ENCODE data around the gene GADL1.

The GADL1 gene

DNA sequence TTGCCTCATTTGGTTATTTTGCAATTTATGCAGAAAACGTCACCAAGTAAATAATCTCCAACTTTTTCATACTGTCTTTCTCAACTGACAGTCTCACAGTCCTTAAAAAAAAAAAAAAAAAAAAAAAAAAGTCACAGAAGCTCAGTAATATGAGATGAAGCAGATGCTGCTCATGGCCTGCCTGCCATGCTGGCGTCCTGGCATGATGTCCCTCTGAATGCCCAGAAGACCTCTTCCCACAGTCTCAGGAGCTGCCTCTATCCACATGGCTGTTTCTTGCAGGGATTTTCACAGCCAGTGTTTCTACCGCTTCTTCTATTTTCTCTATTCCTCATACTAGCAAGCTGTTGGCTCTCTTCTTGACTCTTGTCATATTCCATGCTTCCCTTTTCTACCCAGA is 200.3 kb downstream of the GADL1 start:
- DNase-seq (ENCODE audit: low read depth, low spot score): no peak
- TF ChIP-seq, protein P1, sequence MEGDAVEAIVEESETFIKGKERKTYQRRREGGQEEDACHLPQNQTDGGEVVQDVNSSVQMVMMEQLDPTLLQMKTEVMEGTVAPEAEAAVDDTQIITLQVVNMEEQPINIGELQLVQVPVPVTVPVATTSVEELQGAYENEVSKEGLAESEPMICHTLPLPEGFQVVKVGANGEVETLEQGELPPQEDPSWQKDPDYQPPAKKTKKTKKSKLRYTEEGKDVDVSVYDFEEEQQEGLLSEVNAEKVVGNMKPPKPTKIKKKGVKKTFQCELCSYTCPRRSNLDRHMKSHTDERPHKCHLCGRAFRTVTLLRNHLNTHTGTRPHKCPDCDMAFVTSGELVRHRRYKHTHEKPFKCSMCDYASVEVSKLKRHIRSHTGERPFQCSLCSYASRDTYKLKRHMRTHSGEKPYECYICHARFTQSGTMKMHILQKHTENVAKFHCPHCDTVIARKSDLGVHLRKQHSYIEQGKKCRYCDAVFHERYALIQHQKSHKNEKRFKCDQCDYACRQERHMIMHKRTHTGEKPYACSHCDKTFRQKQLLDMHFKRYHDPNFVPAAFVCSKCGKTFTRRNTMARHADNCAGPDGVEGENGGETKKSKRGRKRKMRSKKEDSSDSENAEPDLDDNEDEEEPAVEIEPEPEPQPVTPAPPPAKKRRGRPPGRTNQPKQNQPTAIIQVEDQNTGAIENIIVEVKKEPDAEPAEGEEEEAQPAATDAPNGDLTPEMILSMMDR (IDR thresholded peaks at IDR 0.05; ENCODE audit: low read depth, low read length): no peak
- in situ Hi-C loops (cut with HindIII; ENCODE audit: low sequenced_read_pairs): no loop called here
- no peak overlapping the region for H3K4me3 ChIP-seq (ENCODE audit: low read depth, low read length)

DNA sequence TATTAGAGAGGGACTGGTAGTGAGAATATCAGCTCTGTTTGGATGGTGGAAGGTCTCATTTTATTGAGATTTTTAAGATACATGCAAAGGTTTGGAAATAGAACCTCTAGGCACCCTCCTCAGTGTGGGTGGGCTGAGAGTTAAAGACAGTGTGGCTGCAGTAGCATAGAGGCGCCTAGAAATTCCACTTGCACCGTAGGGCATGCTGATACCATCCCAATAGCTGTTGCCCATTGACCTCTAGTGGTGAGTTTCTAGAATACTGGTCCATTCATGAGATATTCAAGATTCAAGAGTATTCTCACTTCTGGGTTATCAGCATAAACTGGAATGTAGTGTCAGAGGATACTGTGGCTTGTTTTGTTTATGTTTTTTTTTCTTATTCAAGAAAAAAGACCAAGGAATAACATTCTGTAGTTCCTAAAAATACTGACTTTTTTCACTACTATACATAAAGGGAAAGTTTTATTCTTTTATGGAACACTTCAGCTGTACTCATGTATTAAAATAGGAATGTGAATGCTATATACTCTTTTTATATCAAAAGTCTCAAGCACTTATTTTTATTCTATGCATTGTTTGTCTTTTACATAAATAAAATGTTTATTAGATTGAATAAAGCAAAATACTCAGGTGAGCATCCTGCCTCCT is 200.9 kb downstream of the GADL1 start:
- peak; percentile 72 for DNase-seq (ENCODE audit: low read depth, low spot score)
- no peak overlapping the region for H3K4me3 ChIP-seq (ENCODE audit: low read depth, low read length)
- TF ChIP-seq, protein P1 (IDR thresholded peaks at IDR 0.05; ENCODE audit: low read depth, low read length): peak; percentile 71
- in situ Hi-C loops (cut with HindIII; ENCODE audit: low sequenced_read_pairs): no loop called here

DNA sequence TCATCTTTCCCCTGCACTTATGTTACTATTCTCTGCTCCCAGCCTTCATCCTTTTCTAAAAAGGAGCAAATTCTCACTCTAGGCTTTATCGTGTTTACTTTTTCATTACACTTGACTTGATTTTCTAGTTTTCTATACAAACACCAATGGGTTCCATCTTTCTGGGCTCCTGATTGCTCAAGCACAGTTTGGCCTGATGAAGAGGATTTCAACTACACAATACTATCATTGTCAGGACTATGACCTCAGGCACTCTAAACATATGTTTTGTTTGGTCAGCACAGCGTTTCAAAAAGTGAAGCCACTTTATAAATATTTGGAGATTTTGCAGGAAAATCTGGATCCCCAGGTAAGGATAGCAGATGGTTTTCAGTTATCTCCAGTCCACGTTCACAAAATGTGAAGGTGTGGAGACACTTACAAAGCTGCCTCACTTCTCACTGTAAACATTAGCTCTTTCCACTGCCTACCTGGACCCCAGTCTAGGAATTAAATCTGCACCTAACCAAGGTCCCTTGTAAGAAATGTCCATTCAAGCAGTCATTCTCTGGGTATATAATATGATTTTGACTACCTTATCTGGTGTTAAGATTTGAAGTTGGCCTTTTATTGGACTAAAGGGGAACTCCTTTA is 201.8 kb downstream of the GADL1 start:
- H3K4me3 ChIP-seq (ENCODE audit: low read depth, low read length): no peak overlapping the region
- no peak for DNase-seq (ENCODE audit: low read depth, low spot score)
- TF ChIP-seq, protein P1 (IDR thresholded peaks at IDR 0.05; ENCODE audit: low read depth, low read length): no peak
- in situ Hi-C loops (cut with HindIII; ENCODE audit: low sequenced_read_pairs): no loop called here

DNA sequence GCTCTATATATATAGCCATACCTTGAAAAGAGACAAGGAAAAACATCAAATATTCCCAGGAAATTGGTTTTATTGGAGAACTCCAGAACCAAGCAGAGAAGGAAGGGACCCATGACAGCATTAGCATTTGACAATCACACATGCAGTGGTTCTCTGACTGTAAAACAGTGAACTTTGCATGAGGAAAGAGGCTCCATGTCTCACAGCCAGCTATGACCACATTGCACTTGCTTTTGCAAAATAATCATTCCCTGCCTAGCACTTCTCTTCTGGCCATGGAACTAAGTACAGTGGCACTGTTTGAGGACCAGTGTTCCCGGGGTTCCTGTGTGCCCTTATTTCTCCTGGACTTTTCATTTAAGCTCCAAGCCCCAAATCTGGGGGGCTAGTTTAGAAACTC is 202.5 kb downstream of the GADL1 start:
- in situ Hi-C loops (cut with HindIII; ENCODE audit: low sequenced_read_pairs): no loop called here
- no peak for DNase-seq (ENCODE audit: low read depth, low spot score)
- TF ChIP-seq, protein P1 (IDR thresholded peaks at IDR 0.05; ENCODE audit: low read depth, low read length): no peak
- H3K4me3 ChIP-seq (ENCODE audit: low read depth, low read length): no peak overlapping the region

DNA sequence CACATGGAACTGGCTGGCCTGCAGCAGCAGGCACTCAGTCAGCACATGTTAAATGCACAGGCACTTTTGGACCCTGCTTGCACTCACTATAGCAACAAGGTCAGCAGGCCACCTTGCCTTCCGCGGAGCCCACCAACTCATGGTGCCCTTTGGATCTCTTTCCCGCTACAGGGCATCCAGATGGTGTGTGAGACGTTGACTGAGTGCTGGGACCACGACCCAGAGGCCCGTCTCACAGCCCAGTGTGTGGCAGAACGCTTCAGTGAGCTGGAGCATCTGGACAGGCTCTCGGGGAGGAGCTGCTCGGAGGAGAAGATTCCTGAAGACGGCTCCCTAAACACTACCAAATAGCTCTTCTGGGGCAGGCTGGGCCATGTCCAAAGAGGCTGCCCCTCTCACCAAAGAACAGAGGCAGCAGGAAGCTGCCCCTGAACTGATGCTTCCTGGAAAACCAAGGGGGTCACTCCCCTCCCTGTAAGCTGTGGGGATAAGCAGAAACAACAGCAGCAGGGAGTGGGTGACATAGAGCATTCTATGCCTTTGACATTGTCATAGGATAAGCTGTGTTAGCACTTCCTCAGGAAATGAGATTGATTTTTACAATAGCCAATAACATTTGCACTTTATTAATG is 203.1 kb downstream of the GADL1 start:
- TF ChIP-seq, protein P1 (IDR thresholded peaks at IDR 0.05; ENCODE audit: low read depth, low read length): no peak
- DNase-seq (ENCODE audit: low read depth, low spot score): no peak
- in situ Hi-C loops (cut with HindIII; ENCODE audit: low sequenced_read_pairs): no loop called here
- no peak overlapping the region for H3K4me3 ChIP-seq (ENCODE audit: low read depth, low read length)

DNA sequence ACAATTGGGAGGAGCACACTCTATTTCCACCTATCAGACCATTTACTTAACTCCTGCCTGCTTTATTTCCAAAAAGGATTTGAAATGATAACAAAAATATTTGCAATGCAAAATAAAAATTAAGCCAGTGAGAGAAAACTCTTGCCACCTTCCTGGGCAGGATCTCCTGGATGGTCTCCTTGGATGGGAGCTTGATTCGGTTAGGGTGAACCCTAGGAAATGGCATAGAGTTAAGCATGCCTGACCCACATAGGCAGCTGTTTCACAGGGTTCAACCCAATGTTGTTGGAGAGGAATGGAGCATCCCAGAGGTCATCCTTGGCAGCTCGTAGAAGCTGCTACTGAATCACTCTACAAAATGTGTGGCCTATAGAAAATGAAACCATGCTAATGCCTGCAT is 204.3 kb downstream of the GADL1 start:
- in situ Hi-C loops (cut with HindIII; ENCODE audit: low sequenced_read_pairs): no loop called here
- no peak overlapping the region for H3K4me3 ChIP-seq (ENCODE audit: low read depth, low read length)
- TF ChIP-seq, protein P1 (IDR thresholded peaks at IDR 0.05; ENCODE audit: low read depth, low read length): no peak
- no peak for DNase-seq (ENCODE audit: low read depth, low spot score)
